ENCODE results near the gene MUS81.

Gene MUS81

GRCh38 chr11:65862191-65862735 is 2.0 kb downstream of the MUS81 start:
- TF ChIP-seq GATA2 (IDR thresholded peaks at IDR 0.05; ENCODE audit: low read depth, low read length) (no peak), GATA3 (IDR thresholded peaks at IDR 0.05; ENCODE audit: low read depth, low read length) (no peak)

- TF ChIP-seq GATA2 (IDR thresholded peaks at IDR 0.05; ENCODE audit: low read depth, low read length) (no peak), GATA3 (IDR thresholded peaks at IDR 0.05; ENCODE audit: low read depth, low read length) (no peak)
Measured at GRCh38 chr11:65862941-65863888, 3.0 kb downstream of the MUS81 start.

GRCh38 chr11:65863889-65864705 is 3.9 kb downstream of the MUS81 start:
- no peak for TF ChIP-seq GATA3 (IDR thresholded peaks at IDR 0.05; ENCODE audit: low read depth, low read length)
- no peak for TF ChIP-seq GATA2 (IDR thresholded peaks at IDR 0.05; ENCODE audit: low read depth, low read length)

- TF ChIP-seq GATA2 (IDR thresholded peaks at IDR 0.05; ENCODE audit: low read depth, low read length) (no peak), GATA3 (IDR thresholded peaks at IDR 0.05; ENCODE audit: low read depth, low read length) (no peak)
Measured at GRCh38 chr11:65864706-65865471, 4.7 kb downstream of the MUS81 start.

- no peak for TF ChIP-seq GATA3 (IDR thresholded peaks at IDR 0.05; ENCODE audit: low read depth, low read length)
- no peak for TF ChIP-seq GATA2 (IDR thresholded peaks at IDR 0.05; ENCODE audit: low read depth, low read length)
Measured at GRCh38 chr11:65865550-65866172, 5.4 kb downstream of the MUS81 start.

- no peak for TF ChIP-seq GATA3 (IDR thresholded peaks at IDR 0.05; ENCODE audit: low read depth, low read length)
- no peak for TF ChIP-seq GATA2 (IDR thresholded peaks at IDR 0.05; ENCODE audit: low read depth, low read length)
Measured at GRCh38 chr11:65866509-65867283, 6.5 kb downstream of the MUS81 start.

- TF ChIP-seq GATA2 (IDR thresholded peaks at IDR 0.05; ENCODE audit: low read depth, low read length) = no peak
- no peak for TF ChIP-seq GATA3 (IDR thresholded peaks at IDR 0.05; ENCODE audit: low read depth, low read length)
Measured at GRCh38 chr11:65867284-65868071, 7.2 kb downstream of the MUS81 start.

GRCh38 chr11:65868076-65868667 is 7.9 kb downstream of the MUS81 start:
- TF ChIP-seq GATA2 (IDR thresholded peaks at IDR 0.05; ENCODE audit: low read depth, low read length) (no peak), GATA3 (IDR thresholded peaks at IDR 0.05; ENCODE audit: low read depth, low read length) (no peak)

GRCh38 chr11:65868907-65869306 is 8.7 kb downstream of the MUS81 start:
- TF ChIP-seq GATA3 (IDR thresholded peaks at IDR 0.05; ENCODE audit: low read depth, low read length) (no peak), GATA2 (IDR thresholded peaks at IDR 0.05; ENCODE audit: low read depth, low read length) (no peak)

- TF ChIP-seq GATA3 (IDR thresholded peaks at IDR 0.05; ENCODE audit: low read depth, low read length) (no peak), GATA2 (IDR thresholded peaks at IDR 0.05; ENCODE audit: low read depth, low read length) (no peak)
Measured at GRCh38 chr11:65869643-65870306, 9.5 kb downstream of the MUS81 start.

- TF ChIP-seq GATA2 (IDR thresholded peaks at IDR 0.05; ENCODE audit: low read depth, low read length) = no peak
- TF ChIP-seq GATA3 (IDR thresholded peaks at IDR 0.05; ENCODE audit: low read depth, low read length) = no peak
Measured at GRCh38 chr11:65870307-65870658, 10.1 kb downstream of the MUS81 start.

Data from SH-SY5Y (cell line).